NCI-H748 (cell line): ENCODE results near the gene GSG1L.
A peak's percentile ranks its signal among the peaks of the same experiment; 100 is the strongest.

Experiments used
- DNase-seq: peaks from one replicate; lab custom pipeline; 2025; ENCODE audit not compliant: unreplicated experiment; lab: John Stamatoyannopoulos, UW

The GSG1L gene

GRCh38 chr16:27824786-27825185, 238.7 kb downstream of the GSG1L start:
- no peak for DNase-seq

- DNase-seq: no peak
Measured at GRCh38 chr16:27824006-27824405, 239.5 kb downstream of the GSG1L start.

- no peak for DNase-seq
Measured at GRCh38 chr16:27823421-27823820, 240.1 kb downstream of the GSG1L start.

GRCh38 chr16:27822996-27823395, 240.5 kb downstream of the GSG1L start:
- peak; percentile 67 for DNase-seq

GRCh38 chr16:27822529-27822928, 241.0 kb downstream of the GSG1L start:
- DNase-seq: no peak

GRCh38 chr16:27820646-27821345, 242.7 kb downstream of the GSG1L start:
- DNase-seq: no peak

- no peak for DNase-seq
Measured at GRCh38 chr16:27819881-27820610, 243.5 kb downstream of the GSG1L start.

GRCh38 chr16:27819356-27819755, 244.2 kb downstream of the GSG1L start:
- no peak for DNase-seq

GRCh38 chr16:27818246-27818645, 245.3 kb downstream of the GSG1L start:
- DNase-seq: no peak

GRCh38 chr16:27817038-27817437, 246.5 kb downstream of the GSG1L start:
- no peak for DNase-seq

- DNase-seq: no peak
Measured at GRCh38 chr16:27816561-27816960, 247.0 kb downstream of the GSG1L start.

- DNase-seq: no peak
Measured at GRCh38 chr16:27813591-27813990, 249.9 kb downstream of the GSG1L start.

- DNase-seq: no peak
Measured at GRCh38 chr16:27811881-27812280, 251.6 kb downstream of the GSG1L start.

- DNase-seq: no peak
Measured at GRCh38 chr16:27806986-27807385, 256.5 kb downstream of the GSG1L start.

GRCh38 chr16:27806388-27806787, 257.1 kb downstream of the GSG1L start:
- DNase-seq: no peak

GRCh38 chr16:27805828-27806351, 257.6 kb downstream of the GSG1L start:
- no peak for DNase-seq

GRCh38 chr16:27803775-27804549, 259.6 kb downstream of the GSG1L start:
- no peak for DNase-seq

GRCh38 chr16:27802664-27803439, 260.7 kb downstream of the GSG1L start:
- DNase-seq: no peak

GRCh38 chr16:27801289-27801945, 262.1 kb downstream of the GSG1L start:
- DNase-seq: no peak

- no peak for DNase-seq
Measured at GRCh38 chr16:27800817-27801216, 262.7 kb downstream of the GSG1L start.
